Stimulated activated CD4-positive, alpha-beta T cell treated with anti-CD3 and anti-CD28 coated beads, Interleukin-4, amount 100 ng/mL, for 4 hours (primary cell): ENCODE measurements around the gene RBM20.
A peak's percentile ranks its signal among the peaks of the same experiment; 100 is the strongest.
"Not testable (repeated sequence)": the region's sequence is repeated elsewhere in the genome, so short reads cannot be mapped to it uniquely, and the experiment has no call there.

Source experiments
- DNase-seq, 2 experiments: peaks; one replicate each; pipeline ENCODE4 v3.0.0-alpha.2; 2020

The RBM20 gene

DNA sequence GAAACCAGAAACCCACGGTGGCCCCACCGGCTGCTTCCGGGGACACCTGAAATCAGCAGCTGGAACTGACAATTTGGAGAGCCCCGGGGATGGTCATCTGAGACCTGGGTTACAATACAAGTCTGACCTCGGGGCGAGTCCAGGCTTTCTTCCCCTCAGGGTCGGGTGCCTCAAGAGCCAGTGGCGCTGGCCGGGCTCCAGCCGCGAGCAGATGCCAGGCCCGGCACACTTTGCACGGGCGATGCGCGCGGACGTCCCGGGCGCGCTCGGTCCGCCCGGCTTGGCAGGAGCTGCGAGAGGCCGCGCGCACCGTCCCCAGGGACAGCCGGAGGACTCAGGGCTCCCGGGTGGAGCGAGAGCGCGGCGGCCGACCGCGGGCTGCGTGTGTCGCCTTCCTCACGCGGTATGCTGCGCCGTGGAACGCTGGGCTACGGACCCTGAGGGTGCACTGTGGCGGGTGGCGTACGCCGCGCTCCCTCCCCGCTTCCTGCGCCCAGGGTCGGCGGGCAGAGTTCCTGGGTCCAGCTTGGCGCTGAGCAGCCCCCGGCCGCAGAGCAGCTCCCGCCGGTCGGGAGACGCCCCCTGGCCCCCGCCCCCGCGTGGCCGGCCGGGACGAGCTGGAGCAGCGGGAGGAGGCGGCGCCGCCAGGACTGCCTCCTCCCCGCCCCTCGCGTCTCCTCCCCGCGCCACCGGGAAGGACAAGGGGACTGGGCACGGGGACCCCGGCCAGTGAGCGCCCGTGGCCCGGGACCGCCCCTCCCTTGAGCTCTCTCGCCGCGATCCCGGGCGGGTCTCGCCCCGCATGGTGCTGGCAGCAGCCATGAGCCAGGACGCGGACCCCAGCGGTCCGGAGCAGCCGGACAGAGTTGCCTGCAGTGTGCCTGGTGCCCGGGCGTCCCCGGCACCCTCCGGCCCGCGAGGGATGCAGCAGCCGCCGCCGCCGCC is at the start of gene RBM20:
RBM20 (plus strand) TSS at position 684 of the 945 bp plus-strand sequence; CDS start at position 803, 119 bp downstream.
- DNase-seq, result peak in 1 of 2 experiments; percentile 7

- DNase-seq, result no peak
These were observed 46.7 kb upstream of the RBM20 start for GRCh38 chr10:110597476-110597875.

GRCh38 chr10:110600487-110601101 is 43.5 kb upstream of the RBM20 start:
- DNase-seq, result no peak

- DNase-seq, result no peak
These were observed 42.6 kb upstream of the RBM20 start for GRCh38 chr10:110601581-110601980.

DNA sequence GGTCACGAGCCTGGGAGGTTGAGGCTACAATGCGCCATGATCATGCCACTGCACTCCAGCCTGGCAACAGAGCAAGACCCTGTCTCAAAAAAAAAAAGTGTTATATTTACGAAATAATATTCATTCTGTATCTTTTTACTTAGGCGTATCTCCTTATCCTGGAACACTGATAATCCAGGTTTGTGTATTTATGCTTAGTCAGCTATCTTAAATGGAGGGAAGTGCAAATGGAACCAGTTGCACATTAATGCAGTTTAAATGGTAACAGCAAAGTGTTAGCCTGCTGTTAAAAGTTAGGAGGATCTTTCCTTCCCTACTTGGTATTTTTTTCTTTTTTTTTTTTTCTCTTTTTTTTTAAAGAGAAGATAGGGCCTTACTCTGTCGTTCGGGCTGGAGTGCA is 36.0 kb upstream of the RBM20 start:
- DNase-seq, result no peak

GRCh38 chr10:110609605-110610004 is 34.5 kb upstream of the RBM20 start:
- DNase-seq, result no peak

- peak in 1 of 2 experiments; percentile 33 for DNase-seq
These were observed 33.8 kb upstream of the RBM20 start for GRCh38 chr10:110610308-110610774.

- not testable (repeated sequence) for DNase-seq
These were observed 33.4 kb upstream of the RBM20 start for GRCh38 chr10:110610781-110611180.

DNA sequence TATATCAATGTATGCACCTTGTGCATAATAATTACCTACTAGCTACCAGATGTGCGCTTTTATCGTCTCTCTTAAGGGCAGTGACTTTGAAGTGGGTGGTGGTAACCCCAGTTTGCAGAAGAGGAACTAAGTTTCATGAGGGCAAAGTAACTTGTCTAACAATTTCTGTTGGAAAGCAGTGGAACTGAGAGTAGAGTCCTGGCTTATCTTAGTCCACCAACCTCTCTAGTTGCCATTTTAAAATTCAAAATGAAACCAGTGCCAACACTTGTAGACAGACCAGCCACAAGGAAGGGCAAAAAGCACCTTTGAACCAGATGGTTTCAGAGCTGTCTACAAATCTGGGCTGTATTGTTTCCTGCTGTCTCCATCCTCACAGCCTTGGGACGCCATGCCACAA is 32.0 kb upstream of the RBM20 start:
- DNase-seq, result no peak

- DNase-seq, result no peak
These were observed 31.5 kb upstream of the RBM20 start for GRCh38 chr10:110612629-110613028.

DNA sequence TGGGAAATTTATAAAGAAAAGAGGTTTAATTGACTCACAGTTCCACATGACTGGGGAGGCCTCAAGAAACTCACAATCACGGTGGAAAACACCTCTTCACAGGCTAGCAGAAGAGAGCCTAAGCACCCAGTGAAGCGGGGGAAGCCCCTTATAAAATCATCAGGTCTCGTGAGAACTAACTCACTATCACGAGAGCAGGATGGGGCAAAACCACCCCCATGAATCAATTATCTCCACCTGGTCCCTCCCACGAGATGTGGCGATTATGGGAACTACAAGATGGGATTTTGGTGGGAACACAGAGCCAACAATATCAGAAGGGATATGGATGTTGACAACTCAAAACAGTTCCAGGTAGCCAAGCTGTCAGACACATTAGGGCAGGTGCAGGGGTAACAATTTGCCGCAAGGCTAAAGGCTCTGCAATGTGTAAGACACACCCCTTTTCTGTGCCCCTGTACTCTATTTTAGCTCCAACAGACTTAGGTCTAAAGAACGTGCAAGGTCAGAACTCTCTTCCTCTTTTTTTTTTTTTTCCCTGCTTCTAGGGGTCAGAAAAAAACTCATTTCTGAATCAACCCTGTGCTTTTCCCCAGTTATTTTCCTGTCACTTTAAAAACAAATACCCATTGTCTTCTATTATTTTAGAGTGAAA is 30.7 kb upstream of the RBM20 start:
- no peak for DNase-seq

GRCh38 chr10:110613996-110614495 is 30.1 kb upstream of the RBM20 start:
- no peak for DNase-seq

DNA sequence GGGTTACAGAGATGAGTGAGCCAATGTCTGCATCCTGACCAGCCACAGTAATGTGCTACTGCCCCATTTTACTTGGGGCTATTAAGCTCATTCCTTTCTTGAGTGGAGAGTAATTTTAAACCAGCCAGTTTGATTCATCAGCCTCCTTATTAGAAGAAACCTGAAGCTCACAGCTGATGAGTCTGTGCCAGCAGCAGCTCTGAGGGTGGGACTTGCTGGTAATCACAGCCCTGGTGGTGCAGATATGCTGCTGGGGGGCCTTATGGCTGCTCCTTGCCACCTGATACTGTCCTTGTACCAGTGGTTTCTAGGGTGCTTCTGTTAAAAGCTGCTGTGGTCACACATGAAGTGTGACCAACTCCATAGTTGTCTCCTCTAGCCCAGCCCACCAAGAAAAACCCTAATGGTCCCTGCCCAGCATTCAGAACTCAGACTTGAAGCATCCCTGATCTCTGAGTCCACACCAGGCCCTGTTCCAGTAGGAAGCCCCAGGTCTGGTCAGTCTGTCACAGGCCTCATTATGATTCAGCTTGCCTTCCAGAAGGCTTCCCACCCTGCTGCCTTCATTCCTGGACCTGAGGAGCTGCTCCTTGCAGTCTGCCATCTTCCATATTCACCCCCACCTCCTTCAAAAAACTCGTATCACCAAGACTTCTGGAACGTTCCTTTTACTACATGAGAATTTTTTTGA is 28.9 kb upstream of the RBM20 start:
- DNase-seq, result no peak

GRCh38 chr10:110616493-110617033 is 27.6 kb upstream of the RBM20 start:
- no peak for DNase-seq

DNA sequence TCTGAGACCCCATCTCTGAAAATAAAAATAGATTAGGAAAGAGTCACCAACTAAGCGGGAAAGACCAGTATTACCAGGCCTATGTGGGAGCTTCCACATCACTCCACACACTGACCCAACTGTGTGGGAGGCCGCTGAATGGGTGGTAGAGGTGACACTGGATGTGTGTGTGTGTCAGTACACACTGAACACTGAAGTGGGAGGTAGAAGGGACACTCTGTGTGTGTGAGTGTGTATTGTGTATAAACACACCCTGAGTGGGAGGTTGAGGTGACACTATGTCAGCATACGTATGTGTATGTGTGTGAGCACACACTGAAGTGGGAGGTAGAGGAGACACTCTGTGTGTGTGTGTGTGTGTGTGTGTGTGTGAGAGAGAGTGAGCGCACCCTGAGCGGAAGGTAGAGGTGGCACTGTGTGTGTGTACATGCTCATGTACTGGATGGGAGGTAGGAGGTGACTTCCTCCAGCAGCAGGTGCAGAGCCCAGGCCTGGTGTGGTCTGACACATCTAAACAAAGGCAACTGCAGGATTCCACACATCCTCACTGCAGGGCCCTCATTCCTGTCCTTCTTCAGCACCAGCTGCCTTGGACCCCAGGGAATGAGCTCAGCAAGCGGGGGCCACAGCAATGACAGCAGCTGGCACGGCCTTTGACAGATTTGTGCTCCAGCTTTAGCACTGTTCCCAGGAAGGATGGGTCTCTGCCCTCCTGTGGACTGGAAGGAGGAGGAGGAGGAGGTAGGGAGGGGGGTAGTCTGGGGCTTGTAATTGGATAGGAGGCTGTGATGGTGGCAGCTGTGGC is 26.5 kb upstream of the RBM20 start:
- DNase-seq, result peak in 1 of 2 experiments; percentile 28

DNA sequence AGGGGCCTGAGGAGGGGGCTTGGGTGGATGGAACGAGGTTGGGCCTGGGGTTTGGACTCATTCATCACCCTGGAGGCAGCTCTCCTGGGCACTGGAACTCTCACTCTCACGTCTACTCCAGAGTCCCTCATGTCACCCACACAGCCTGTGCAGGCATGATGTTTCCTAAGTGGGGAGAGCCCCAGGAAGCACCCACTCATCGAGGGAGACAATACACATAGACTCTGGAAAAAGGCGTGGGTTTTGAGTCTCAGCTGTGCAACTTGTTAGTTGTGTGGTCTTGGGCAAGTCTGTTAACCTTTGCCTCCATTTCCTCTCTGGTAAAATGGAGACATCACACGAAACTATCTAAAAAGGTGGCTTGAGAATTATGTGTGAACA is 25.9 kb upstream of the RBM20 start:
- DNase-seq, result peak; percentile 25 to 57

DNA sequence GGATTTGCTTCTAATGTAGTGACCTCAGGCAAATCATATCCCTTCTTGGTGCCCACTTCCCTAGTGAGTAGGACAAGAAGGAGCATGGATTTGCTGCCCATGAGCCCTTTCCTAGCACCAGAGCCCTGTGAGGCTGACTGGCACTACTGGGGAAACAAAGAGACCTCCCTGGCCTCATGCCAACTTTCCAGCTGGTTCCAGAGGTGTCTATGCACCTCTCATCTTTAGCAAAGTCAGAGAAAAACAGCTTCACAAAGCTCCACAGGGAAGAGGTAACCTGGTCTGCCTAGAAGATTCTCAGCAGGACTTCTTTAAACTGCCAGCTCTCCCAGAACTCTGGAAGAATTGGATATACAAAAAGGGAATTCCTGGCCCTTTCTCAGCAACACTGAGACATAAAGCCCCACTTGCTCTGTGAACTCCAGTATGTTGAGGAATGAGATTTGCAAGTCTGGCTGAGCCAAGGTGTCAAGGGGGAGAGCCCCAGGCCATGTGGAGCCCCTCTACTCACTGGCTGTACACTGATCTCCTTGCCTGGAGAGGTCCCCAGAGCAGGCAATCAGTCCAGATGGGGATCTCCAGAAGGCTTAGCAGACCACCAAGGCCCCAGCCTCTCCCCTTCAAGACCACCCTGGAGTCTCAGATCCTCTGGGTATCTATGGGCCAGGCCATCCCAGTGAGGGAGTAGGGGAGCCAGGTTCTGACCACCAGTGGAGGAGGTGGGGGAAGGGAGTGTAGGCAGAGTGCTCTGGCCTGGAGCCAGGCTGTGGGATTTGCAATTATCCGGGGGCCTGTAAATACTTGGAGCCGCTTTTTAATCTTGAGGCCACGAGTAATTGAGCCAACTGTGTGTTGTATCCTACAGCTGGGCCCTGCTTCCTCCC is 24.4 kb upstream of the RBM20 start:
- no peak for DNase-seq

GRCh38 chr10:110620398-110620719 is 23.8 kb upstream of the RBM20 start:
- DNase-seq, result no peak

- DNase-seq, result not testable (repeated sequence)
These were observed 20.8 kb upstream of the RBM20 start for GRCh38 chr10:110623316-110623715.

GRCh38 chr10:110625356-110625894 is 18.7 kb upstream of the RBM20 start:
- no peak for DNase-seq
